HCT116 (cell line): ENCODE measurements around the gene NBDY. TPM values are rescaled to one million over a fixed set of nuclear protein-coding genes. Genes with fewer than 3 reads are reported as not detected.

Source experiments
- ATAC-seq: fragments of 200-7000 bp; cut with Tn5 transposase; 2 replicates; pipeline ENCODE4 v1.9.1; 2020; ENCODE audit warnings: mild to moderate bottlenecking, moderate library complexity
- BruUV-seq: library from RNA; stranded (reverse); fragments of 400-500 nt; replicated peaks from 2 replicates; lab custom pipeline; 2021; lab: Mats Ljungman, UMichigan
- CTCF ChIA-PET: fragments of 300-600 bp; sonication (Branson Sonifier 250); formaldehyde crosslinking; loops from one replicate; lab custom pipeline; 2021; ENCODE audit warnings: antibody characterized with exemption; lab: Charles Lee
- POLR2A ChIA-PET: fragments of 300-600, 350-600 bp; sonication (Branson Sonifier 250); formaldehyde crosslinking; loops from one replicate; lab custom pipeline; 2021; ENCODE audit warnings: antibody characterized with exemption; lab: Charles Lee
- RAD21 ChIA-PET, 2 experiments: fragments of 300-600 bp; sonication (Branson Sonifier 250); formaldehyde crosslinking; loops; one replicate each; lab custom pipeline; 2023; ENCODE audit warnings: low total read pairs in 2 of 2; ENCODE audit not compliant: uncharacterized antibody in 2 of 2, unreplicated experiment in 2 of 2, low non-redundant PET in 1 of 2; lab: Charles Lee
- DNase-seq: peaks from one replicate; pipeline ENCODE4 v3.0.0-alpha.2; 2010; ENCODE audit warnings: low read depth, low spot score
- H2AFZ ChIP-seq: fragments of 200-600 bp; shearing (Covaris generic), sonication (generic); 2 replicates; pipeline ENCODE4 v1.6.1; 2017; ENCODE audit warnings: low read depth, mixed run types, mixed read lengths, antibody characterized with exemption, low read length; ENCODE audit not compliant: poor library complexity, severe bottlenecking
- H3K27ac ChIP-seq: 2 replicates; pipeline ENCODE4 v1.5.1; 2012; ENCODE audit warnings: low read depth, low read length
- H3K27me3 ChIP-seq: fragments of 200-600 bp; sonication (generic); 2 replicates; pipeline ENCODE4 v1.6.1; 2016; ENCODE audit warnings: mixed run types, low read length, mixed read lengths; ENCODE audit not compliant: insufficient read depth
- H3K36me3 ChIP-seq, 2 experiments: fragments of 200-500 bp in 1 of 2; fragments of 200-600 bp in 1 of 2; sonication (Bioruptor generic) in 1 of 2; sonication (generic) in 1 of 2; 2 replicates each; pipeline versions ENCODE4 v1.5.1 to v1.6.1; 2014 to 2016; ENCODE audit warnings: low read length in 2 of 2, inconsistent platforms in 1 of 2, mixed read lengths in 1 of 2, mixed run types in 1 of 2; ENCODE audit not compliant: insufficient read depth in 2 of 2, control insufficient read depth in 1 of 2
- H3K4me1 ChIP-seq, 2 experiments: fragments of 200-600 bp in 1 of 2; sonication (generic) in 1 of 2; 2 replicates each; pipeline versions ENCODE4 v1.5.1 to v1.6.1; 2012 to 2017; ENCODE audit warnings: low read length in 2 of 2, inconsistent platforms in 1 of 2, mild to moderate bottlenecking in 1 of 2, mixed read lengths in 1 of 2, mixed run types in 1 of 2, moderate library complexity in 1 of 2; ENCODE audit not compliant: insufficient read depth in 2 of 2, control insufficient read depth in 1 of 2
- H3K4me2 ChIP-seq: fragments of 200-600 bp; sonication (generic); 2 replicates; pipeline ENCODE4 v1.6.1; 2017; ENCODE audit warnings: mixed run types, low read length, mixed read lengths
- H3K4me3 ChIP-seq, 2 experiments: fragments of 200-600 bp in 1 of 2; sonication (generic) in 1 of 2; replicated peaks in 1 of 2; 2 replicates each; pipeline ENCODE4 v1.5.1; 2011 to 2016; ENCODE audit warnings: low read length in 2 of 2, control low read depth in 1 of 2, low read depth in 1 of 2, mild to moderate bottlenecking in 1 of 2, mixed read lengths in 1 of 2, mixed run types in 1 of 2
- H3K79me2 ChIP-seq: fragments of 200-600 bp; sonication (generic); 2 replicates; pipeline ENCODE4 v1.6.1; 2017; ENCODE audit warnings: mild to moderate bottlenecking, mixed run types, low read length, moderate library complexity, mixed read lengths; ENCODE audit not compliant: insufficient read depth
- H3K9ac ChIP-seq: fragments of 200-600 bp; sonication (generic); 2 replicates; pipeline ENCODE4 v1.6.1; 2016; ENCODE audit warnings: low read length, mixed read lengths
- H3K9me2 ChIP-seq: fragments of 200-600 bp; sonication (generic), shearing (Covaris generic); 2 replicates; pipeline ENCODE4 v1.6.1; 2017; ENCODE audit warnings: mixed run types, mild to moderate bottlenecking, moderate library complexity; ENCODE audit not compliant: insufficient read depth
- H3K9me3 ChIP-seq, 2 experiments: fragments of 200-500 bp in 1 of 2; fragments of 200-600 bp in 1 of 2; sonication (Bioruptor generic) in 1 of 2; sonication (generic) in 1 of 2; 2 replicates each; pipeline ENCODE4 v1.6.1; 2014 to 2017; ENCODE audit warnings: low read length in 2 of 2, mixed read lengths in 2 of 2, inconsistent platforms in 1 of 2, low read depth in 1 of 2, mild to moderate bottlenecking in 1 of 2, mixed run types in 1 of 2, moderate library complexity in 1 of 2; ENCODE audit not compliant: control insufficient read depth in 1 of 2, insufficient read depth in 1 of 2
- H4K20me1 ChIP-seq: fragments of 200-600 bp; sonication (generic), shearing (Covaris generic); 2 replicates; pipeline ENCODE4 v1.6.1; 2017; ENCODE audit warnings: mixed run types, mild to moderate bottlenecking, moderate library complexity; ENCODE audit not compliant: insufficient read depth
- CEBPB ChIP-seq: IDR thresholded peaks from 2 replicates; pipeline ENCODE4 v1.6.1; 2012; ENCODE audit warnings: low read depth
- JUND ChIP-seq: IDR thresholded peaks from 2 replicates; pipeline ENCODE4 v1.6.1; 2012
- RAD21 ChIP-seq: IDR thresholded peaks from 2 replicates; pipeline ENCODE4 v1.6.1; 2012; ENCODE audit warnings: low read depth, mild to moderate bottlenecking
- intact Hi-C: fragments of 100-400 bp; cut with micrococcal nuclease; formaldehyde crosslinking; loops from 2 replicates; pipeline ENCODE4 v1.10.0; 2022
- total RNA-seq: library from RNA; stranded (reverse); gene quantifications from one replicate; pipeline ENCODE4 v1.2.1, GENCODE V29; 2021; ENCODE audit not compliant: unreplicated experiment
- TF ChIP-seq, protein P1 (sequence below), 3 experiments: fragments of 200-600 bp in 1 of 3; sonication (generic) in 1 of 3; IDR thresholded peaks in 2 of 3; conservative IDR thresholded peaks in 1 of 3; 2 replicates each; pipeline ENCODE4 v1.5.1; 2012 to 2017; ENCODE audit warnings: low read depth in 2 of 3, low read length in 2 of 3, antibody characterized with exemption in 1 of 3, borderline replicate concordance in 1 of 3, control low read depth in 1 of 3, mild to moderate bottlenecking in 1 of 3, mixed read lengths in 1 of 3, mixed run types in 1 of 3, moderate library complexity in 1 of 3; ENCODE audit not compliant: insufficient read depth in 1 of 3

The NBDY gene
- total RNA-seq, 1 experiment from 2014 or later: 65.6 TPM

- no peak overlapping the region for H3K9ac ChIP-seq
- no peak overlapping the region for H3K27ac ChIP-seq
- no peak overlapping the region for H3K4me3 ChIP-seq
- ChIA-PET POLR2A (no interaction called here), RAD21 (interaction anchor here in 1 of 2 experiments (1.2 kb wide), 1 partner anchor 445 kb away, joined by 4 read pairs; no protein-coding TSS in a partner anchor), CTCF (interaction anchor here (0.7 to 1.7 kb wide), 3 partner anchors 444 to 478 kb away, joined by 3 to 23 read pairs (median 3); no protein-coding TSS in a partner anchor)
- H3K9me3 ChIP-seq: no peaks in the 10 kb centered on the region
- ATAC-seq: no peak
- H3K4me2 ChIP-seq: no peak overlapping the region
- H3K9me2 ChIP-seq: no peaks in the 10 kb centered on the region
- DNase-seq: no peak
- H3K36me3 ChIP-seq: no peaks in the 10 kb centered on the region
- peaks cover 0 to 8% of the 10 kb centered on the region in 2 experiments; a peak in 2 of 4 replicates for H3K4me1 ChIP-seq
- no peaks in the 10 kb centered on the region for H4K20me1 ChIP-seq
- TF ChIP-seq RAD21 (peak; percentile 69), JUND (no peak)
- TF ChIP-seq, protein P1, sequence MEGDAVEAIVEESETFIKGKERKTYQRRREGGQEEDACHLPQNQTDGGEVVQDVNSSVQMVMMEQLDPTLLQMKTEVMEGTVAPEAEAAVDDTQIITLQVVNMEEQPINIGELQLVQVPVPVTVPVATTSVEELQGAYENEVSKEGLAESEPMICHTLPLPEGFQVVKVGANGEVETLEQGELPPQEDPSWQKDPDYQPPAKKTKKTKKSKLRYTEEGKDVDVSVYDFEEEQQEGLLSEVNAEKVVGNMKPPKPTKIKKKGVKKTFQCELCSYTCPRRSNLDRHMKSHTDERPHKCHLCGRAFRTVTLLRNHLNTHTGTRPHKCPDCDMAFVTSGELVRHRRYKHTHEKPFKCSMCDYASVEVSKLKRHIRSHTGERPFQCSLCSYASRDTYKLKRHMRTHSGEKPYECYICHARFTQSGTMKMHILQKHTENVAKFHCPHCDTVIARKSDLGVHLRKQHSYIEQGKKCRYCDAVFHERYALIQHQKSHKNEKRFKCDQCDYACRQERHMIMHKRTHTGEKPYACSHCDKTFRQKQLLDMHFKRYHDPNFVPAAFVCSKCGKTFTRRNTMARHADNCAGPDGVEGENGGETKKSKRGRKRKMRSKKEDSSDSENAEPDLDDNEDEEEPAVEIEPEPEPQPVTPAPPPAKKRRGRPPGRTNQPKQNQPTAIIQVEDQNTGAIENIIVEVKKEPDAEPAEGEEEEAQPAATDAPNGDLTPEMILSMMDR (IDR thresholded peaks at IDR 0.05 in 2 of 3, conservative IDR thresholded peaks at IDR 0.05 in 1 of 3; ENCODE audit: borderline replicate concordance in 1 of 3, insufficient read depth in 1 of 3, low read depth in 2 of 3, low read length in 2 of 3): peak; percentile 42 to 57 (median 54)
- intact Hi-C loops: loop anchor here (2.0 to 5.0 kb wide), 3 partner anchors 164 to 444 kb away; partner anchors contain the start of gene UBQLN2
- H3K27me3 ChIP-seq: no peaks in the 10 kb centered on the region
- H2AFZ ChIP-seq: no peak overlapping the region
- BruUV-seq: no TSS peak
- H3K79me2 ChIP-seq: peaks cover 22% of the 10 kb centered on the region
Observed at GRCh38 chrX:56726605-56727004, 2.4 kb upstream of the NBDY start.

GRCh38 chrX:56727531-56727930, 1.5 kb upstream of the NBDY start:
- Histone ChIP-seq H3K36me3 (no peaks in the 10 kb centered on the region), H3K79me2 (peaks cover 30% of the 10 kb centered on the region), H3K27me3 (no peaks in the 10 kb centered on the region), H3K9me2 (no peaks in the 10 kb centered on the region), H3K4me2 (no peak overlapping the region), H4K20me1 (no peaks in the 10 kb centered on the region), H3K4me1 (peaks cover 0 to 8% of the 10 kb centered on the region in 2 experiments; a peak in 2 of 4 replicates), H3K4me3 (no peak overlapping the region), H3K9ac (no peak overlapping the region), H3K9me3 (no peaks in the 10 kb centered on the region), H2AFZ (no peak overlapping the region), H3K27ac (no peak overlapping the region)
- DNase-seq (no peak), ATAC-seq (no peak)
- intact Hi-C loops: loop anchor here (2.0 to 5.0 kb wide), 3 partner anchors 165 to 445 kb away; partner anchors contain the start of gene UBQLN2
- RAD21 ChIA-PET: no interaction called here
- CTCF ChIA-PET: interaction anchor here (1.7 to 1.9 kb wide), 2 partner anchors 445 to 446 kb away, joined by 14 to 23 read pairs; no protein-coding TSS in a partner anchor
- BruUV-seq: no TSS peak
- no peak for TF ChIP-seq CEBPB
- POLR2A ChIA-PET: no interaction called here
